NCI-H446 treated with DMSO at 0.1 percent for 48 hours (cell line): ENCODE measurements around the gene BCR.

Source experiments
- DNase-seq: peaks from one replicate; lab custom pipeline; 2025; lab: John Stamatoyannopoulos, UW

The BCR gene

GRCh38 chr22:23262518-23263332, 82.4 kb downstream of the BCR start:
- no peak for DNase-seq

GRCh38 chr22:23263651-23264555, 83.6 kb downstream of the BCR start:
- DNase-seq, result no peak

DNA sequence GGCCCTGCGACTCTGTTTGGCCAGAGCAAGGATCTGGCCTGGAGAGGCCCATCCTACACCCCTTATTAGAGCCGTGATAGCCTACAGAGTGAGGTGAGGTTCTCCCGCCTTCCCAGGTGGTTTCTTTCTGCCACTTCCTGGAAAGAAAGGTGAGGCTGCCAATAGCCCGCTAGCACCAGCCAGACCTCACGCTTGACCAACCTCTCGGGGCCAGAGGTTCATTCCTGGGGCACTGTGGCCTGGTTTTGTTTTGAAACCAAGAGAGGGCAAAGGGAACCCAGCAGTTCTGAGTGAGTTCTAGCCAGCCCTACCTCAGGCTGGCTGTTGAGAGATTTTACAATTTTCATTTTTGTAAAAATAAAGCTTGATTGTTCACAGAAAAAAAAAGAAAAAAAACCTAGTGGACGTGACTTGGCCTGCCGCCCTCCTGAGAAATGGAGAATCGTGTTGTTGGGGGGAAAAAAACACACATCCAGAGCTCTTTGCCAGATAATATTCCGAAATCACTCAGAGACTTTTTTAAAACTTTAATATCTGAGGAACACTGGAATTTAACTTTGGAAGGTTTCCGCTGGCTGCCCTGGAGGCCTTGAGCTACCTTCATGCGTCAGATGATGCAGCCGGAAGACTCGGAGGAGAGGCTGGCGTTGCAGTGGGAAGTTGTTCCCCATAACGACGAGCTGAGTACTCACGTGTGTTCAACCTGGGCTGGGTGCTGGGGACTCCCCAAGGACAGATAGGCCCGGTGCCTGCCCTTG, 84.5 kb downstream of the BCR start:
- no peak for DNase-seq

- no peak for DNase-seq
Observed at GRCh38 chr22:23265368-23265700, 85.0 kb downstream of the BCR start.

DNA sequence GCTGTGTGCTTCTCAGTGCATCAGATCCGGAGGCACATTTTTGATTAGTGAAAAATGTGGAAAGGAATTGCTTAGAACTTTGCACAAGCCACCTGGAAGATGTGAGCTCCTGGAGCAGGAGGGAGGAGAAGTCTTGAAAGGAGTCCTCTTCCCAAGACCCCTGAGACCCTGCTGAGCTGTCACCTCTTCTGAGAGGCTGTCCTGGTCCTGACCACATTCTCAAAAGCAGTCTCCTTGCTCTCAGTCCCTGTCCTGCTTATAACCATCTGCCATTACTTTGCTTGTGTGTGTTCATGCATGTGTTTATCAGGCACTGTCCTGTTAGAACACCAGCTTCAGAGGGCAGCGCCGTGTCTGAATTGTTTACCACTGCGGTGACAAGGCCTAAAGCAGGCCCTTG, 86.5 kb downstream of the BCR start:
- no peak for DNase-seq

DNA sequence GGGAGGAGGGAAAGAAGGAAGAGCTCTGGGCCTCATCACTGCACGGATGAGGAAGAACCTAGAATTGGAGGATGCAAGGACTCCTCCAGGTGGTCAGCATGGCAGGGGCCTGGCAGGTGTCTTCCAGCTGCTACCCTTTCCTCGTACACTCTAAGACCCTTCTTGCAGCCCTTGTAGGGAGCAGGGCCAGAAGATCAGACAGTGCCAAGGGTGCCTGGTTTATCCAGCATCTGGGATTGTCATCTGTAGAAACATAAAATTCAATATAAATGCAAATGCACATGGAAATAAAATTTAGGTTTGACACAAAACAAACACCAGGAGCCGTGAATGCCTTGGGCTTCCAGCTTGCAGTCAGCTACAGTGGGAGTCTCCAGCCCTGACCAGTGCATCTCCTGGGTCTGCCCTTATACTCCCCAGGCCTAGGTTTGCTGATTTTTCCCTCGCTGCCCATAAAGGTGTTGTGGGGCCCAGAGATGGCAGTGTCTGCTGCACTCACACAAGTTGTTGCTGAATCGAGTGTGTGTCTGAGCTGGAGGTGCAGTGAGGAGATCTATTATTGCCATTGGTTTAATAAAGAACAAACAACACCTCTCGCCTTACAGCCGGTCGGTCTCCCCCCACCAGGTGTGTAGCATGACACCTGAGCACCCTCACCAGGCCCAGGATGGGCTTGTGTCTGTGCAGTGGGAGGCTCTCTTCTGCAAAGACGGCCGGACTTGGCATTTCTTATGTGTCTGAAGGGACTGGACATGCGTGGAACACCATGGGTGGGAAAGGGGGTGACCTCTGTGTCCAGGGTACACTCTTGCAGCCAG, 87.1 kb downstream of the BCR start:
- DNase-seq, result no peak

DNA sequence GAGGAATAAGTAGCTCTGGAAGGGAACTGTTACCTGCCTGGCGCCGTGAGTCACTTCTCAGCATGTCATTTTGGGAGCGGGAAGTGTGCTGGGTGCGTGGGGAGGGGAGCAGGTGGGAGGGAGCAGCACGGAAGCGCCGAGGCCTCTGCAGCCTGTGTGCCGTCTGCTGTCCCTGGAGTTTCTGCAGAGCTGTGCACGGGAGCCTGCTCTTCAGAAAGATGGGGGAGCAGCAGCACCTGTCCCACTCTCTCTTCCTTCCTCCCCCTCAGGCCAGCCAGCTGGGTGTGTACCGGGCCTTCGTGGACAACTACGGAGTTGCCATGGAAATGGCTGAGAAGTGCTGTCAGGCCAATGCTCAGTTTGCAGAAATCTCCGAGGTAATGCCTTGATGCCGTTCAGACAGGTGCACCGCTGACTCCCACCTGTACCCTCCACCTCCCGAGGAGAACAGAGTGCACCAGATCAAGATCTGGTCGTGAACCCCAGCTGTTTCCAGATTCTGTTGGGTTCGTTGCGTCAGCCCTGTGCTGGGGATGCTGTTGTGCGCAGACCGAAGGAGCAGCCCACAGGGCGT, 87.9 kb downstream of the BCR start:
- no peak for DNase-seq

- no peak for DNase-seq
Observed at GRCh38 chr22:23268877-23269276, 88.6 kb downstream of the BCR start.

- DNase-seq, result no peak
Observed at GRCh38 chr22:23269441-23270211, 89.3 kb downstream of the BCR start.

- DNase-seq, result no peak
Observed at GRCh38 chr22:23270212-23270733, 90.0 kb downstream of the BCR start.

- DNase-seq, result no peak
Observed at GRCh38 chr22:23270798-23271596, 90.7 kb downstream of the BCR start.

DNA sequence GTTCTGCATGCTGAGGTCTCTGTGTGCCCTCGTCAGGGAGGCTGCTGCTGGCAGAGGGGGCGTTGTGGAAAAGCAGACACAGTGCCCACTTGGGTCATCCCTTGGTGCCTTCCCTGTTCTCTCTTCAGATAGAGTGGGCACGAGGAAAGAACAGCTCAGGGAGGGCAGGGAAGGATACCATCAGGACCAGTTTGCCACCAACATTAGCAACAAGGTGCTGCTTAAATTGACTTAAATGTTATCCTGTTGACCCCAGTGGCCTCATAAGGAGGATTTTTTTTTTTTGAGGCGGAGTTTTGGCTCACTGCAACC, 91.2 kb downstream of the BCR start:
- DNase-seq, result no peak

DNA sequence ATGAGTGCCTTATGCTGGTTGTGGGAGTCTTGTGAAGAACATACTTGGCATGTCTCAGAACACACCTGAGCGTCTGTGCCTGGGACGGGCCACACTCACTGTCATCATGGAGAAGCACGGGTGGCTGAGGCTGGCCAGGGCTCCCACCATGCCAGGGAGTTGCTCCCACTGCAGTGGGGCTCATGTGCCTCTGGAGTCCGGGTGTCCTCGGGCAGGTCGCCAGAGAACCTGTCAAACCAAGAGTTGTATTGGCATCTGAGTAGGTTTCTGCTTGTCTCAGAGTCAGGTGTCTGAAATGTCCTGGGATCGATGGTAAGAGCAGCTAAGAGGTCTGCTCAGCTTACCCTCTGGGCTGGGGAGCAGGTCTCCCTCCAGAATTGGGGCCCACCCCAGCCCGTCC, 92.1 kb downstream of the BCR start:
- no peak for DNase-seq

- no peak for DNase-seq
Observed at GRCh38 chr22:23272834-23273233, 92.5 kb downstream of the BCR start.

- DNase-seq, result no peak
Observed at GRCh38 chr22:23273445-23274145, 93.3 kb downstream of the BCR start.

GRCh38 chr22:23274146-23274526, 93.8 kb downstream of the BCR start:
- DNase-seq, result no peak

DNA sequence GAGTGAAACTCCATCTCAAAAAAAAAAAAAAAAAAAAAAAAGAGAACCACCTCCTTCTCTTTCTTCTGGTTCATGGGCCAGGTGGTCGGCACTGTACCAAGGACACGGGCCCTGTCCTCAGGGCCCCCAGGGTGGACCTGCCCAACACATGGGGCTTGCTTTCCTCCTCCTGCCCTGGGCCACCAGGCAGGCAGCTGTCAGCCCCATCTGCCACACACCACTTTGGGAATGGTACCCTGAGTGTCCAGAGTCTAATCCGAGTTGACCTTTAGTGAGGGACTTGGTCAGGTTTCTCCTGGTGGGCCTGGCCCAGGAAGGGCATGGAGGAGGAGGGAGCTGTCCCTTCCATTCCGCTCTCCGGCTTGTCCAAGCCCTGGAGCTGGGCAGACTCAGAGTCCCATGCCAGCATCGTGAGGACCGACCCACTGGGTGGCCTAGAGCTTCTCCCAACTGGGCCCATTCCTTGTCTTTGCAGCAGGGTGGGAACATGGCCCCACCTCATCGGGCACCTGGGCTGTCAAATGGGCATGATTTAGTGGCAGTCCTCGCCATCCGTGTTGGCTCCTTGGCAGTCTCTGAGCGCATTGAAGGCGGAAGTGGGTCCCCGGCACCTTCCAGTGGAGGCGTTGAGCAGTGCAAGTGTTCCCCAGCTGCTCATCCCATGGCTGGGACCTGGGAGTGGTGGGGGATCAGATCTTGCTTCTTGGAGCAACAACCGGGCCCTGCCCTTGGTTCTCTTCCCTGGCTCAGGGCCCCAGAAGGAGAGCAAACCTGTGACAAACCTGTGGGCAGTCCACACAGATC, 94.8 kb downstream of the BCR start:
- no peak for DNase-seq

DNA sequence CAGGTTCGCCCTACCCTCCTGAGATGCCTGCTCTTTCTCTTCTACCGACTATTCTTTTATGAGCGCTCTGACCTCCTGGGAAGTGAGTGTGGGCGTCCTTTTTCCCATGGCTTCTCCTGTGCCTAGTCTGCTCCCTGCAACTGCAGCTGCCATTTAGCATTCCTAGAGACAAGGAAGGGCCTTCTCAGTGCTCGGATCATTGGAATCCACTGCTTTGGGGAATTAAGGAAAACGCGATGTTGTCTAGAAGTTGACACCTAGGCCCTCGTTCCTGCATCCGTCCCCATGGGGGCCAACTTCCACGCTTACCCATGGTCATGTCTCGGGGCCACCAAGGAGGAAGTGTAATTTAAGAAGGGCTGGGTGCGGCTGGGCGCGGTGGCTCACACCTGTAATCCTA, 95.4 kb downstream of the BCR start:
- DNase-seq, result no peak
